MM.1S (cell line): Measurements from ENCODE around the gene RREB1.
A peak's percentile ranks its signal among the peaks of the same experiment; 100 is the strongest.

Source experiments
- DNase-seq: peaks from one replicate; pipeline ENCODE4 v3.0.0-alpha.2; 2015
- H2AFZ ChIP-seq: fragments of 300-600 bp; sonication (generic); 2 replicates; pipeline ENCODE4 v1.6.0; 2016; ENCODE audit warnings: antibody characterized with exemption, low read length
- H3F3A ChIP-seq: fragments of 300-600 bp; sonication (generic); 2 replicates; pipeline ENCODE4 v1.6.1; 2016; ENCODE audit warnings: mild to moderate bottlenecking, antibody characterized with exemption, low read length, moderate library complexity, mixed read lengths; ENCODE audit not compliant: insufficient read depth
- H3K27ac ChIP-seq: fragments of 300-600 bp; sonication (generic); 2 replicates; pipeline ENCODE4 v1.5.1; 2016; ENCODE audit warnings: mild to moderate bottlenecking, low read length
- H3K27me3 ChIP-seq: fragments of 300-600 bp; sonication (generic); replicated peaks from 2 replicates; pipeline ENCODE4 v1.6.0; 2016; ENCODE audit warnings: low read length; ENCODE audit not compliant: insufficient read depth
- H3K36me3 ChIP-seq: fragments of 300-600 bp; sonication (generic); replicated peaks from 2 replicates; pipeline ENCODE4 v1.6.1; 2016; ENCODE audit warnings: mild to moderate bottlenecking, low read length, mixed read lengths; ENCODE audit not compliant: insufficient read depth
- H3K4me1 ChIP-seq: fragments of 300-600 bp; sonication (generic); 2 replicates; pipeline ENCODE4 v1.6.1; 2016; ENCODE audit warnings: low read length, mixed read lengths
- H3K4me2 ChIP-seq: fragments of 300-600 bp; sonication (generic); 2 replicates; pipeline ENCODE4 v1.6.0; 2016; ENCODE audit warnings: low read depth, low read length
- H3K4me3 ChIP-seq: fragments of 300-600 bp; sonication (generic); 2 replicates; pipeline ENCODE4 v1.5.1; 2016; ENCODE audit warnings: low read length, mixed read lengths
- H3K79me2 ChIP-seq: fragments of 300-600 bp; sonication (generic); 2 replicates; pipeline ENCODE4 v1.6.1; 2016; ENCODE audit warnings: mixed run types, low read length, mixed read lengths
- H3K9ac ChIP-seq: fragments of 300-600 bp; sonication (generic); 2 replicates; pipeline ENCODE4 v1.6.1; 2016; ENCODE audit warnings: low read length, mixed read lengths
- H3K9me2 ChIP-seq: fragments of 300-600 bp; sonication (generic); replicated peaks from 2 replicates; pipeline ENCODE4 v1.6.1; 2016; ENCODE audit warnings: mild to moderate bottlenecking, low read length, mixed read lengths; ENCODE audit not compliant: insufficient read depth
- H3K9me3 ChIP-seq: fragments of 300-600 bp; sonication (generic); replicated peaks from 2 replicates; pipeline ENCODE4 v1.6.1; 2016; ENCODE audit warnings: mild to moderate bottlenecking, low read length, mixed read lengths; ENCODE audit not compliant: insufficient read depth
- H4K20me1 ChIP-seq: fragments of 300-600 bp; sonication (generic); 2 replicates; pipeline ENCODE4 v1.6.1; 2016; ENCODE audit warnings: mild to moderate bottlenecking, low read length, moderate library complexity, mixed read lengths; ENCODE audit not compliant: insufficient read depth
- CTCF ChIP-seq: fragments of 300-600 bp; sonication (generic); IDR thresholded peaks from 2 replicates; pipeline ENCODE4 v1.5.1; 2016; ENCODE audit warnings: antibody characterized with exemption, low read length, mixed read lengths
- EZH2 ChIP-seq: fragments of 300-600 bp; sonication (generic); optimal IDR thresholded peaks from 2 replicates; pipeline ENCODE3; 2017; ENCODE audit warnings: low read depth, mild to moderate bottlenecking, antibody characterized with exemption, low read length, mixed read lengths
- EZH2phosphoT487 ChIP-seq: fragments of 300-600 bp; sonication (generic); IDR thresholded peaks from 2 replicates; pipeline ENCODE4 v1.6.1; 2018; ENCODE audit warnings: antibody characterized with exemption, low read length

The RREB1 gene

GRCh38 chr6:7104752-7105151 lies 3.0 kb upstream of the RREB1 start:
- Histone ChIP-seq H3K36me3 (no peaks in the 10 kb centered on the region), H4K20me1 (no peaks in the 10 kb centered on the region), H3K4me2 (no peak overlapping the region), H3F3A (peaks cover 5% of the 10 kb centered on the region), H3K4me1 (no peaks in the 10 kb centered on the region), H3K4me3 (no peak overlapping the region), H3K9me3 (no peaks in the 10 kb centered on the region), H2AFZ (no peak overlapping the region), H3K9ac (no peak overlapping the region), H3K27me3 (no peaks in the 10 kb centered on the region), H3K79me2 (peaks cover 17% of the 10 kb centered on the region), H3K9me2 (no peaks in the 10 kb centered on the region), H3K27ac (no peak overlapping the region)
- DNase-seq, result no peak
- TF ChIP-seq EZH2 (no peak), EZH2phosphoT487 (no peak), CTCF (no peak)

DNA sequence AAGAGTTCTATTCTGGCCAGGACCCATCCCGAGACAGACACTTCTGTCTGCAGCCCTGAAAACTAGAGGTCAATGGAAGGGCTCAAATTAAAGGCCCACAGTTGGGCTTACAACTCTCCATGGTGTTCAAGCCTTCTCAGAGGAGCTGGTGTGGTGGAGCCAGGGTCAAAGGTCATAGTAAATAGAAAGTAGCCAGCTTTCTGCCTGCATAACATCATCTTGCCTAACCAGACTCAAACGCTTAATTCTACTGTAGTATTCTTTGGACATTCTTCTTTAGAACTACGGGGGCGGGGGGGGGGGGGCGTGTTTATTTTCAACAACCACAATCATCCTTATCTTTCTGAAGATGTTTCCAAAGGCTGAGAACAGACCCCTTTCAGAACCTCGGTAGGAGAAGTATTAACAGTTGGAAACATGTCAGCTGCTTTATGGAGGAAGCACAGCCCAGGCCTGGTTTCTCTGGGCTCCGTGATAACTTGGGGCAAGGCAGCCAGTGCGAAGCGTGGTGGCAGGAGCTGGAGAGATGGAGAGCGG lies 1.5 kb upstream of the RREB1 start:
- Histone ChIP-seq H4K20me1 (no peaks in the 10 kb centered on the region), H3K79me2 (peaks cover 32% of the 10 kb centered on the region), H3K36me3 (no peaks in the 10 kb centered on the region), H2AFZ (no peak overlapping the region), H3K4me2 (no peak overlapping the region; the same call in 1 of the 2 replicates), H3K9me3 (no peaks in the 10 kb centered on the region), H3F3A (peaks cover 10% of the 10 kb centered on the region), H3K27me3 (no peaks in the 10 kb centered on the region), H3K9me2 (no peaks in the 10 kb centered on the region), H3K27ac (no peak overlapping the region), H3K9ac (no peak overlapping the region), H3K4me3 (no peak overlapping the region), H3K4me1 (peaks cover 10% of the 10 kb centered on the region; the same call in 1 of the 2 replicates)
- no peak for TF ChIP-seq EZH2
- no peak for TF ChIP-seq EZH2phosphoT487
- no peak for TF ChIP-seq CTCF
- DNase-seq, result no peak

- H3K4me1 ChIP-seq, result peaks cover 10% of the 10 kb centered on the region; the same call in 1 of the 2 replicates
- H3K4me3 ChIP-seq, result peak overlapping the region; percentile 92
- H3K79me2 ChIP-seq, result peaks cover 39% of the 10 kb centered on the region
- peak overlapping the region; percentile 89 for H3K4me2 ChIP-seq
- no peaks in the 10 kb centered on the region for H3K27me3 ChIP-seq
- no peak for TF ChIP-seq EZH2phosphoT487
- TF ChIP-seq CTCF, result no peak
- no peak for TF ChIP-seq EZH2
- H3K9me3 ChIP-seq, result no peaks in the 10 kb centered on the region
- DNase-seq, result no peak
- H3K9ac ChIP-seq, result peak overlapping the region; percentile 81; the same call in 1 of the 2 replicates
- H3K9me2 ChIP-seq, result no peaks in the 10 kb centered on the region
- peaks cover 10% of the 10 kb centered on the region for H3F3A ChIP-seq
- no peaks in the 10 kb centered on the region for H4K20me1 ChIP-seq
- H2AFZ ChIP-seq, result peak overlapping the region; percentile 88
- H3K27ac ChIP-seq, result no peak overlapping the region
- H3K36me3 ChIP-seq, result no peaks in the 10 kb centered on the region
These were observed 796 bp upstream of the RREB1 start for GRCh38 chr6:7106752-7107577.
